NCI-H187 (cell line): ENCODE data around the gene NTSR2.

ENCODE experiments used
- DNase-seq, 2 experiments: peaks; one replicate each; lab custom pipeline; 2025; lab: John Stamatoyannopoulos, UW

NTSR2 gene

GRCh38 chr2:11699686-11700670, 30.0 kb upstream of the NTSR2 start:
- no peak for DNase-seq

GRCh38 chr2:11698009-11698922, 28.3 kb upstream of the NTSR2 start:
- DNase-seq = peak; percentile 57 to 80

DNA sequence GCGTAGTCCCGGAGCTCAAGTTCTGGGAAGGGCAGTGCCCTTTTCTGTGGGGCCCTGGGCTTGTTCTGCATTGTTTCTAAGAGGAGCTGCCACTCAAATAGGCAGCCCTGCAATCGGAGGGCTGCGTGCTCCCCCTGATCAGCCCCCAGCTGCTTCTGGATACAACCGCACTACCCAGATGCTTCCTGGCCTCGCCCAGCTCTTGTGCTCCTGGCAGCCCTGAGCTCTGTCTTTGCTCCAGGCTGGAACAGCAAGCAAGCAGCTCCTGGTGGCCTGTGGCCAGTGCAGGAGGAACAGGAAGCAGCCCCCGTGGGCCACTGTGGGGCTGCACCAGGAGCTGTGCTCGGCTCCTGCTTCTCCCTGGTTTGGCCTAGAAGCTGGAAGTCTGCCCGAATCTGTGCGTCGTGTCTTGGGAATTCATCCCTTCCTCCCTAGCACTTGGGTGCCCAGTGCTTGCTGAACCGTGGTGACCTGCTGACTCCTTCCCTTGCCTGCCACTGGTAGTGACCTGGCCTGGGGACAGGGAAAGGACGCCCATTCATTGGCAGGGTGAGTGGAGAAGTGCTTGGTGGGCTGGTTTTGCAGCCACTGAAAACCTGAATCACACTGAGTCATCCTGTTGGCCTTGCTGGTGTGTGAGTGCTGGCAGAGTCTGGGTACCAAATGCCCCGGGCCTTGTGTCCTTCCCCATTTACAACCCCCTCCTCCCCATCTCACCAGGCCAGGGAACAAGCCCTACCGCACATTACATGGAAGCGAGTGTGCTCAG, 27.3 kb upstream of the NTSR2 start:
- no peak for DNase-seq

DNA sequence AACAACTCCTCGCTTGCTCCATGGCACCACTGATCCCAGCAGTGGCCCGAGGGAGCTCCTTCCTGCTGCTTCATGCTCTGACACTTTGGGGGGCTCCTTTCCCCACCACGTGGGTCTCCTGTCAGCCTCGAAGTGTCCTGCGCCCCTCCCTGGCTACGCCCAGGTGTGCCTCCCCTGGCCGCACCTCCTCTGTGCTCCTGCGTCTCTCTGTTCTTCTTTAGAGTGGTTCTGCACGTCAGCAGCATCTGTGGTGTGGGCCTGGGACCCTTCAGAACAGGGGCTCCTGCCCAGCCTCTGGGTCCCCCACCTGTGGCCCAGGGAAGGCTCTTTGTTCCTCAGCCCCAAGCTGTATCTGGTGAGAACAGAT, 26.7 kb upstream of the NTSR2 start:
- DNase-seq = no peak

GRCh38 chr2:11695576-11695975, 25.6 kb upstream of the NTSR2 start:
- DNase-seq = no peak

DNA sequence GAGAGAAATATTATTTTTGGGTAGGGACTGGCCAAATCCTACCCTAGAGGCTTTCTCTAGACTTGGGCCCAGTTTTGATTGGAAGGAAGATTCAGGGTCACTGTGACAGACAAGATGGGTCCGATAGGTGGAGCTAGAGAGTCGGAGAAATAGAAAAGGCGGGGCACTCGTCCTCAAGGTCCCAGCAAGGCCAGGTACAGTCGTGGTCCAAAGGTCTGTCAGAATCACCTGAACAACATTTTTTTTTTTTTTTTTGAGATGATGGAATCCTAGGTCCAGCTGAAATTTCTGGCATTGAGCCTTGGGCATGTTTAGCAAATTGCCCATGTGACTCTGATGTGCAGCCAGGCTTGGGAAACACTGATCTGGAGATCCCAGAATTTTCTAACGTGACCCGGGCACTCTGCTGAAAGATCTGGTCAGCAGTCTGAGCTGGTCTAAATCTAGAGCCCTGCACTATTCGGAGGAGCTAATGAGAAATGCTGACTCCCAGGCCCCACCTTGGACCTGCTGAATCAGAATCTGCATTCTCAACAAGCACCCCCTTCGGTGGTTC, 23.0 kb upstream of the NTSR2 start:
- peak; percentile 59 to 89 for DNase-seq

DNA sequence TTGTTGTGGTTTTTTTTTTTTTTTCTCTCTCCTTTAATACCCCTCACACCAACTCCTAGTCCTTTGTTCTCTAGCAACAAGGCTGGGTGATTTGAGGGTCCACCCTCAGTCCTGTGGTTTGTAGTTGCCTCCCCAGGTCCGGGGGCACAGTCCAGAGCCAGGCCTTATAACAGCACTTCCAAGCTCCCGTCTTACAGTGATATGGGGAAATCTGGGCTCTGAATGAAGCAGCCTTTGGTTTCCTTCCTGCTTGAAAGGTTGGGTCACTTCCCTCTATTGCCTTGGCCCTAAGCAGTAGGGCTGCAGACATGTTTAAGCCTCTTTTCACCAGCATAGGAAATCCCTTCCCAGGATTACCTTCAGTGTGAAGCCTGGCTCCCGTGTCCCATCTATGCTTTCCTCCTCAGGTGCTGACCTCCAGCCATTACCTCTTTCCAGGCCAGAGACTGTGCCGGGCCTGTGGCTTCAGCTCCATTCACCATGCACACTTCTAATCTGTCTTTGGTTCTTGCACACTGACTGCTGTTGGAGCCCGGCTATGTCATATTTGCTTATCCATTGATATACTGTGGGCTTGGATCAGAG, 21.2 kb upstream of the NTSR2 start:
- DNase-seq = no peak

DNA sequence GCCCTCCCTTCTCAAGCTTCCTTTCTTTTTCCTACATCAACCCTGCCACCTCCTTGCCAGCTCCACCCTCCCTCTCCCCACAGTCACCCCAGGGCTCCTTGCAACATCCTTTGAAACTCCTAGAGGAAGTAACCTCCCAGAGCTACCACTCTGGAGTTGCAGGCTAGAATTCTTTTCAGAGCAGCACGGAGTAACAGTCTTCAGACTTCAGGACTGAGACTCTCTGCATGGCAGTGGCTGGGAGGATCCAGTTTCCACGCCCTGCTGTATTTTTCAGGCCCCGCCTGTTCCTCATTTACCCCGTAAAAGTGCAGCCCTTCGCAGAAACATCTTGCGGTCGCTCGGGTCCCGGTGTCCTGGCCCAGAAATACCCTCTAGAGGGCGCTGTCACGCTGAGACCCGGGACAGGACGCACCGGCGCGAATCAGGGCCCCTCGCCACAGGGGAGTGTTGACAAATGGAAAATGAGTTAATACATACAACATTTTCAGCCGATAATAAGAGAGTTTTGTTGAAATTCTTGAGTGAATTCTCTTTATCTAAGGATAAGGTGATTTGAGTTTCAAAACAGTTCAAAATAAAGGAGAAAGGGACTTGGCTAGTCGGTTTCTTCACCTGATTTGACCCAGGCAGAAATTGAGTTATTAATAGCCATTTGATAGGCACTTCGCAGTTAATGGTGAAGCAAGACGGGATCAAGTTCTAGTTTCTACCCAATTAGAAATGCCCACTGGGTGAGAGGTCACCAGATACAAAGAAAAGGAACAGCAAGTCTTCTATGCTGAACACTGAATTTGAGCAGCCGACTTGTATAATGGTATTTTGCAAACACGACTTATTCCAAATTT, 18.5 kb upstream of the NTSR2 start:
- DNase-seq = peak; percentile 55 to 88

DNA sequence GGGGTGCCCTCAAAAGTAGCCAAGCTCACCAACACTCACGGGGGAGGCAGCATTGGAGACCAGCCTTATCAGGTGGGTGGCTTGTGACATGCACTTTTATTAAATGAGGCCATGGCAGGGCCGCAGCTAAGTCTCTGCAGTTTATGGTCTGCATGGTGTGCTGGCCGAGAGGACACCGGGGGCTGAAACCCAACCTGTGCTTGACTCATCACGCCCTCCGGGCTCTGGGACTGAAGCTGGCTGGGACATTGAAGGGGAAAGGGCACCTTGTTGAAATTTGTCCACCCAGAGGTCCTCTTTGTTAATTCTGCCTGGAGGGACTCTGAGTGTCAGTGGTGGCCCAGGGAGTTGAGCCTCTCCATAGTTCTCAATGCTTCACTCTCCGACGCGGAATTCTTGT, 17.7 kb upstream of the NTSR2 start:
- no peak for DNase-seq

DNA sequence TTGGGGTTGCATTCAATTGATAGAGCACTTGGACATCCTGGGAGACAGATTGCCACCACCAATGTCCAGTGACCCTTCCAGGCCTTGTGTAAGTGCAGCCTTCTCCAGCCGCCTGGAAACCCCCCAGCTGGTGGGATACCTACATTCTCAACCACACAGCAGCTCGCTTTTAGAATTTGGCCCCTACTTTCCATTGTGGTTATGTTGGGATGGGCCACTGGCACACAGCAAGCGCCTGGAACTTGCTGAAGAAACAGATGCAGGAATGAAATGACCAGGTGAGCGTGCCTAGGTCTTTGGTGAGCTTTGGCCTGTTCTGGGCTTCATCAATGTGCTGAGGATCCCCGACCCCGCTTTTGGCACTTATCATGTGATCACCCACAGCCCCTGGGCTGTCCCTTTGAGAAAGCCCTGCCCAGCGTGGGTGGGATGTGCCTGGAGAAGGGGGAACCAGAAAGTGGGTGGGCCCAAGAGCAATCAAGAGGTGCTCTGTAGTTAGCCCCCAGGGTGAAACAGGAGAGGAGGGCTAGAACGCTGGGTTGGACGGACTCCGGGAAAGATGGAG, 16.0 kb upstream of the NTSR2 start:
- DNase-seq = no peak

- DNase-seq = no peak
These were observed 15.0 kb upstream of the NTSR2 start for GRCh38 chr2:11684894-11685460.

DNA sequence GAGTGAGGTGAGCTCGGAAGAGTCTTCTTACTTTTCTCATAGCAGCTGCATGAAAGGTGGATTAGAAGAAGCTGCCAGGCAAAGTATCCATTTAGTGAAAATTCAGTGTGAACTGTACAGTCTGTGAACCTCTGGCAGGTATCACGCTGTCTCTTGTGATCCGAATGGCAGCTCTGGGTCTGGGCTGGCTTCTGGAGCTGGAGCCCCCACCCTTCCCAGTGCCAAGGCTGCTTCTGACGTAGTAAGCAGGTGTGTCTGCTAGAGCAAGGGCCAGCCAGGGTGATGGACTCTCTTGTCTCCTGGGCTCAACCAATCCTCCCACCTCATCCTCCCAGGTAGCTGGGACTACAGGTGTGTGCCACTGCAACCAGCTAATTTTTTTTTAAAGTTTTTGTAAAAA, 14.0 kb upstream of the NTSR2 start:
- DNase-seq = no peak

GRCh38 chr2:11683476-11683875, 13.5 kb upstream of the NTSR2 start:
- DNase-seq = no peak

DNA sequence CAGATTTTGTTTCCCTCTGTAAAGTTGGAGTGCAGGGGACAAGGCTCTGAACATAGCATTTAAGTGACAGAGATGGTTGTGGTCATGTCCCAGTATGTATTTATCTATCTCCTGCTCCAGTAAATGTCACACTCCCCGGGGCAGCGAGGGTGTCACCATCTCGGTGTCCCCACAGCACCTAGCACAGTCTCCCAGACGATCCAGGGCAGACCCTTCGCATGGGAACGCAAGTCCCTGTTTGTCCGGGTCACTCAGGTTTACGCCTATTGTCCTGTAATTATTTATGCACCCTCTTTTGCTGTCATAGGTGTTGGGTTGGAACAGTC, 12.6 kb upstream of the NTSR2 start:
- DNase-seq = no peak

- peak; percentile 56 to 78 for DNase-seq
These were observed 12.0 kb upstream of the NTSR2 start for GRCh38 chr2:11681722-11682589.

DNA sequence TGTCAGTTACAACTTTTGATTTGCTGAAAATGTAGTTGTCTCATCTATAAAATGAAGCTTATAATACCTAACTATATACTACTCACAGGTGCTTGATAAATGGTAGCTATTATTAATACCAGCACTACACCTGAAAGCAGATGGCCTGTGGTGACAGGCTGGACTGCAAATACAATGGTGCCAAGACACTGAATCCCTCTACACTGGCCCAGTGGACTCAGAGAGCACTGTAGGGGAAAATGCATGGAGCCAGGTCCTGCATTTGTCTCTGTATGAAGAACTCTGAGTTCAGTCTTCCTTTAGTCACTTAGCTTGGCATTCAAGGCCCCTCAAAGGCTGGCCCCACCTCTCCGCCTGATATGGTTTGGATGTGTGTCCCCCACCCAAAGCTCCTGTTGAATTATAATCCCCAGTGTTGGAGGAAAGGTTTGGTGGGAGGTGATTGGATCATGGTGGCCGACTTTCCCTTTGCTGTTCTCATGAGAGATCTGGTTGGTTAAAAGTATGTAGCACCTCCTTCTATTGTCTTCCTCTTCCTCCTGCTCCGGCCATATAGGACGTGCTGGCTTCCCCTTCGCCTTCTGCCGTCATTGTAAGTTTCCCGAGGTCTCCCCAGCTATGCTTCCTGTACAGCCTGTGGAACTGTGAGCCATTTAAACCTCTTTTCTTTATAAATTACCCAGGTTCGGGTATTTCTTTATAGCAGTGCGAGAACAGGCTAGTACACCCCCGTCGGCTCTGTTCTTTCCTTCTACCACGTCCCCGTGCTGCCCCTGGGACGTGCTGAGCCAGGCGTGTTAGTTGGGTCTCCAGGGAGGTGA, 11.1 kb upstream of the NTSR2 start:
- DNase-seq = no peak

- no peak for DNase-seq
These were observed 10.3 kb upstream of the NTSR2 start for GRCh38 chr2:11680182-11680900.
